ENCODE data around the gene THAP4.

THAP4 gene

GRCh38 chr2:241645056-241645914, 8.3 kb upstream of the THAP4 start:
- no peak for TF ChIP-seq CTCF (conservative IDR thresholded peaks at IDR 0.05)
- no peak for TF ChIP-seq ZFX (IDR thresholded peaks at IDR 0.05)
- H3K27ac ChIP-seq, result no peak overlapping the region

GRCh38 chr2:241641631-241642030, 4.7 kb upstream of the THAP4 start:
- no peak overlapping the region for H3K27ac ChIP-seq
- TF ChIP-seq ZFX (IDR thresholded peaks at IDR 0.05) (no peak), CTCF (conservative IDR thresholded peaks at IDR 0.05) (no peak)

- no peak overlapping the region for H3K27ac ChIP-seq
- TF ChIP-seq ZFX (IDR thresholded peaks at IDR 0.05) (no peak), CTCF (conservative IDR thresholded peaks at IDR 0.05) (no peak)
These were observed 3.3 kb upstream of the THAP4 start for GRCh38 chr2:241640165-241640795.

- H3K27ac ChIP-seq, result no peak overlapping the region
- TF ChIP-seq ZFX (IDR thresholded peaks at IDR 0.05) (no peak), CTCF (conservative IDR thresholded peaks at IDR 0.05) (no peak)
These were observed 2.4 kb upstream of the THAP4 start for GRCh38 chr2:241639385-241639784.

GRCh38 chr2:241638940-241639339, 2.0 kb upstream of the THAP4 start:
- no peak for TF ChIP-seq ZFX (IDR thresholded peaks at IDR 0.05)
- no peak overlapping the region for H3K27ac ChIP-seq

- TF ChIP-seq CTCF (conservative IDR thresholded peaks at IDR 0.05) (no peak), ZFX (IDR thresholded peaks at IDR 0.05) (no peak)
- peak overlapping the region; percentile 99 for H3K27ac ChIP-seq
These were observed 1.1 kb upstream of the THAP4 start for GRCh38 chr2:241637795-241638660.

- TF ChIP-seq CTCF (conservative IDR thresholded peaks at IDR 0.05), result no peak
- TF ChIP-seq ZFX (IDR thresholded peaks at IDR 0.05), result peak; percentile 95
- peak overlapping the region; percentile 99 for H3K27ac ChIP-seq
These were observed 558 bp downstream of the THAP4 start for GRCh38 chr2:241636182-241637017.
